ENCODE measurements around the gene FAM20A. TPM values are rescaled to one million over a fixed set of nuclear protein-coding genes. Genes with fewer than 3 reads are reported as not detected.

The FAM20A gene
- total RNA-seq, 1 donor from 2014 or later: 15.6 TPM

DNA sequence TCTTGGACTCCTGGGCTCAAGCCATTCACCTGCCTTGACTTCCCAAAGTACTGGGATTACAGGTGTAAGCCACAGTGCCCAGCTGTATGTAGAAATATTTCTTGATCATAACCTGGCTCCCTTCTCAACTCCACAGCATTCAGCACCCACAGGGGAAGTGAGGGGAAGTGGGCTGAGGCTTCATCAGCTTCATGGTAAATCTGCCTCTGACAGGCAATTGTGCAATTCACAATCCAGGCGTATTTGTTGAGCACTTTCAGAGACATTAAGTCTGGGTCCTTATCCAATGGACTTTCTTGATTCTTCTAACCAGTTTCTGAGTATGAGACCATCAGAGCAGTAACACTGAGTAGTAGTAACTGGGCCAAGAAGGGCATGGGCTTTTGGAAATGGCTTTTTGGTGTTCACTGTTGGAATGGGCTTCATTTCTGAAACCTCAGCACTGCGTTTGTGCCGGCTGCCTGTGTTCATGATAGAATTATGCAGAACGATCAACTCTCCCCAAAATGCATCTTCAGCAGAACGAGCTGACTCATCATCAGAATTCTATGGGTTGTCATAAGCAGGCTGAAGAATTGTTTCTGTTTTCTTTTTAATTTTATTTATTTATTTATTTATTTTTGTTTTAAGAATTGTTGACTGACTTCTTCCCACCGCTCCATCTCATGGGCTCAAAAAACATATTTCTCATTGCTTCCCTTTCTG lies 28.9 kb downstream of the FAM20A start:
- DNase-seq (ENCODE audit: low spot score, unreplicated experiment): no peak
- peaks cover 3% of the 10 kb centered on the region for H3K36me3 Mint-ChIP-seq (ENCODE audit: insufficient read depth)
- H3K4me1 Mint-ChIP-seq (ENCODE audit: low read depth): peaks cover 2% of the 10 kb centered on the region
- no peak overlapping the region for H3K27ac Mint-ChIP-seq
- no peaks in the 10 kb centered on the region for H3K27me3 Mint-ChIP-seq
- no peak overlapping the region for H3K4me3 Mint-ChIP-seq (ENCODE audit: low read depth)
- TF ChIP-seq, protein P1, sequence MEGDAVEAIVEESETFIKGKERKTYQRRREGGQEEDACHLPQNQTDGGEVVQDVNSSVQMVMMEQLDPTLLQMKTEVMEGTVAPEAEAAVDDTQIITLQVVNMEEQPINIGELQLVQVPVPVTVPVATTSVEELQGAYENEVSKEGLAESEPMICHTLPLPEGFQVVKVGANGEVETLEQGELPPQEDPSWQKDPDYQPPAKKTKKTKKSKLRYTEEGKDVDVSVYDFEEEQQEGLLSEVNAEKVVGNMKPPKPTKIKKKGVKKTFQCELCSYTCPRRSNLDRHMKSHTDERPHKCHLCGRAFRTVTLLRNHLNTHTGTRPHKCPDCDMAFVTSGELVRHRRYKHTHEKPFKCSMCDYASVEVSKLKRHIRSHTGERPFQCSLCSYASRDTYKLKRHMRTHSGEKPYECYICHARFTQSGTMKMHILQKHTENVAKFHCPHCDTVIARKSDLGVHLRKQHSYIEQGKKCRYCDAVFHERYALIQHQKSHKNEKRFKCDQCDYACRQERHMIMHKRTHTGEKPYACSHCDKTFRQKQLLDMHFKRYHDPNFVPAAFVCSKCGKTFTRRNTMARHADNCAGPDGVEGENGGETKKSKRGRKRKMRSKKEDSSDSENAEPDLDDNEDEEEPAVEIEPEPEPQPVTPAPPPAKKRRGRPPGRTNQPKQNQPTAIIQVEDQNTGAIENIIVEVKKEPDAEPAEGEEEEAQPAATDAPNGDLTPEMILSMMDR (IDR thresholded peaks at IDR 0.05; ENCODE audit: unreplicated experiment): no peak
- H3K9me3 Mint-ChIP-seq (ENCODE audit: low read depth): no peaks in the 10 kb centered on the region

DNA sequence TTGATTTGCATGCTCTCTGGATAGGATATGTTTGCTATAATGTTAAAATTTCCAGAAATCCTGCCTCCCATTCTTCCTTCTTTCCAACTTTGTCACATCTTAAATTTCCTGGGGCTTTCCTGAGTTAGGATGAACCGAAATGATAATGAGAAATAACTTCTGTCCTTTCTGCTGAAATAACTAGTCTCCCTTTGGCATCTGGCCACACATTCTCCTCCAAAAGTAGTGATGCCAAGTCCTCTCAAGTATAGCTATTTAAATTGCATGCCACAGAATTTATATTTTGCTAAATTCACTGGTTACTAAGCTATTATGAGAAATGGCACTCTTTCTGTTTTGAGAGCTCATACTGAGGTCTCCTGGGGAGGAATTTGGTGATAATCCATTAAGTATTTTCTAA lies 30.6 kb downstream of the FAM20A start:
- no peak for DNase-seq (ENCODE audit: low spot score, unreplicated experiment)
- H3K36me3 Mint-ChIP-seq (ENCODE audit: insufficient read depth): peaks cover 3% of the 10 kb centered on the region
- H3K27me3 Mint-ChIP-seq: no peaks in the 10 kb centered on the region
- H3K9me3 Mint-ChIP-seq (ENCODE audit: low read depth): no peaks in the 10 kb centered on the region
- H3K4me3 Mint-ChIP-seq (ENCODE audit: low read depth): no peak overlapping the region
- H3K27ac Mint-ChIP-seq: no peak overlapping the region
- H3K4me1 Mint-ChIP-seq (ENCODE audit: low read depth): peaks cover 2% of the 10 kb centered on the region
- TF ChIP-seq, protein P1 (IDR thresholded peaks at IDR 0.05; ENCODE audit: unreplicated experiment): no peak

DNA sequence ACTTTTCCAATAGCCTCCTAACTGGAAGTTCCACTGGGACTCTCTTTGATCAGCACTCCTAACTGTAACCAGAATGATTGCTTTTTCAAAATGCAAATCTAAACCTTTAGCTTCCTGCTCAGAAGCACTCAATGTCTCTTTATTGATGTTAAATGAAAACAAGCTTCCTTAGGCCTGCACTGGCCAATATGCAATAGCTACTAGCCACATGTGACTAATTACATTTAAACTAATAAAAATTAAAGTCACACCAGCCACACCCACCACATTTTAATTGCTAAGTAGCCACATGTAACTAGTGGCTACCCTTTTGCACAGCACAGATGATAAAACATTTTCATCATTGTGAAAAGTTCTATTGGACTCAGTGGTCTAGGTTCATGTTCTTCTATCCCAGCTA lies 31.8 kb downstream of the FAM20A start:
- H3K4me1 Mint-ChIP-seq (ENCODE audit: low read depth): peaks cover 2% of the 10 kb centered on the region
- TF ChIP-seq, protein P1 (IDR thresholded peaks at IDR 0.05; ENCODE audit: unreplicated experiment): no peak
- no peak overlapping the region for H3K4me3 Mint-ChIP-seq (ENCODE audit: low read depth)
- H3K27me3 Mint-ChIP-seq: no peaks in the 10 kb centered on the region
- no peaks in the 10 kb centered on the region for H3K9me3 Mint-ChIP-seq (ENCODE audit: low read depth)
- H3K27ac Mint-ChIP-seq: no peak overlapping the region
- no peak for DNase-seq (ENCODE audit: low spot score, unreplicated experiment)
- H3K36me3 Mint-ChIP-seq (ENCODE audit: insufficient read depth): peaks cover 3% of the 10 kb centered on the region

DNA sequence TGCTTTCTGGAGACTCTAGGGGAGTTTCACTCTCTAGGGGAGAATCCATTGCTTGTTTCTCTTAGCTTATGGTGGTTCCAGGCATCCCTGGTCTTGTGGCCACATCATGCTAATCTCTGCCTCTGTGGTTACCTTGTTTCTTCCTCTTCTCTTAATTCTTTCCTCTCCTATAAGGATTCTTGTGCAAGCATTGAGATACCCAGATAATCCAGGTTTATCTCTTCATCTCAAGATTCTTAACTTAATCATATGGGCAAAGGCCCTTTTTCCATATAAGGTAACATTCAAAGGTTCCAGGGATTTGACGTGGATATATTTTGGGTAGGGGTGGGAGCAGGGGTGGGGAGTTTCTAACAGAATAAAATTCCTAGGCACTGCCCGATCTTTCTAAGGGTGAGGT lies 32.6 kb downstream of the FAM20A start:
- no peaks in the 10 kb centered on the region for H3K9me3 Mint-ChIP-seq (ENCODE audit: low read depth)
- peaks cover 2% of the 10 kb centered on the region for H3K4me1 Mint-ChIP-seq (ENCODE audit: low read depth)
- no peak overlapping the region for H3K4me3 Mint-ChIP-seq (ENCODE audit: low read depth)
- no peak overlapping the region for H3K27ac Mint-ChIP-seq
- H3K36me3 Mint-ChIP-seq (ENCODE audit: insufficient read depth): peaks cover 3% of the 10 kb centered on the region
- H3K27me3 Mint-ChIP-seq: no peaks in the 10 kb centered on the region
- TF ChIP-seq, protein P1 (IDR thresholded peaks at IDR 0.05; ENCODE audit: unreplicated experiment): no peak
- DNase-seq (ENCODE audit: low spot score, unreplicated experiment): no peak

DNA sequence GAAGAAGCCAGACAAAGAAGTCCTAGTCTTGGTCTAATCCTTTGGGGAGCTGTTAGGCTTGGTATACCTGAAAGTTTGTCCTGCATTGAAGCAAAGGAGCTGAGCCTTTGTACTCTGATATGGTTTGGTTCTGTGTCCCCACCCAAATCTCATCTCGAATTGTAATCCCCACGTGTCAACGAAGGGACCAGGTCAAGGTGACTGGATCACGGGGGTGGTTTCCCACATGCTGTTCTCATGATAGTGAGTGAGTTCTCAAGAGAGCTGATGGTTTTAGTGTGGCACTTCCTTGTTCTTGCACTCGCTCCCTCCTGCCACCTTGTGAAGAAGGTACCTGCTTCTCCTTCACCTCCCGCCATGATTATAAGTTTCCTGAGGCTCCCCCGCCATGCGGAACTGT lies 33.6 kb downstream of the FAM20A start:
- peaks cover 4% of the 10 kb centered on the region for H3K36me3 Mint-ChIP-seq (ENCODE audit: insufficient read depth)
- DNase-seq (ENCODE audit: low spot score, unreplicated experiment): no peak
- H3K9me3 Mint-ChIP-seq (ENCODE audit: low read depth): no peaks in the 10 kb centered on the region
- H3K4me1 Mint-ChIP-seq (ENCODE audit: low read depth): peaks cover 2% of the 10 kb centered on the region
- H3K27ac Mint-ChIP-seq: no peak overlapping the region
- H3K27me3 Mint-ChIP-seq: no peaks in the 10 kb centered on the region
- TF ChIP-seq, protein P1 (IDR thresholded peaks at IDR 0.05; ENCODE audit: unreplicated experiment): no peak
- no peak overlapping the region for H3K4me3 Mint-ChIP-seq (ENCODE audit: low read depth)

All from progenitor cell of endocrine pancreas (in vitro differentiated cells).